Measurements from ENCODE around the gene SERPINA6.
"Not testable (repeated sequence)": the region's sequence is repeated elsewhere in the genome, so short reads cannot be mapped to it uniquely, and the experiment has no call there.

Gene SERPINA6

GRCh38 chr14:94290197-94290596 is 32.9 kb downstream of the SERPINA6 start:
- FAIRE-seq, result no peak
- TF ChIP-seq PAX5 (IDR thresholded peaks at IDR 0.05; ENCODE audit: insufficient read depth, low read length, severe bottlenecking) (no peak), POLR2A (IDR thresholded peaks at IDR 0.05; ENCODE audit: low read depth, low read length) (no peak), POU2F2 (IDR thresholded peaks at IDR 0.05; ENCODE audit: low read depth, low read length) (no peak), TAF1 (IDR thresholded peaks at IDR 0.05; ENCODE audit: low read depth, low read length) (no peak), SPI1 (IDR thresholded peaks at IDR 0.05; ENCODE audit: low read depth, low read length) (no peak), POLR2AphosphoS5 (IDR thresholded peaks at IDR 0.05; ENCODE audit: low read depth, low read length) (no peak)
- DNase-seq (ENCODE audit: insufficient read length, low spot score), result no peak

- no peak for FAIRE-seq
- DNase-seq (ENCODE audit: insufficient read length, low spot score), result no peak
- no peak for TF ChIP-seq POLR2A (IDR thresholded peaks at IDR 0.05; ENCODE audit: low read depth, low read length)
These were observed 34.3 kb downstream of the SERPINA6 start for GRCh38 chr14:94288610-94289465.

- no peak for TF ChIP-seq SPI1 (IDR thresholded peaks at IDR 0.05; ENCODE audit: low read depth, low read length)
- TF ChIP-seq TAF1 (IDR thresholded peaks at IDR 0.05; ENCODE audit: low read depth, low read length), result no peak
- no peak for TF ChIP-seq POLR2AphosphoS5 (IDR thresholded peaks at IDR 0.05; ENCODE audit: low read depth, low read length)
- TF ChIP-seq PAX5 (IDR thresholded peaks at IDR 0.05; ENCODE audit: insufficient read depth, low read length, severe bottlenecking), result no peak
- DNase-seq (ENCODE audit: insufficient read length, low spot score) (no peak), FAIRE-seq (no peak)
These were observed 38.0 kb downstream of the SERPINA6 start for GRCh38 chr14:94285158-94285557.

- FAIRE-seq (no peak), DNase-seq (ENCODE audit: insufficient read length, low spot score) (no peak)
- TF ChIP-seq SPI1 (IDR thresholded peaks at IDR 0.05; ENCODE audit: low read depth, low read length) (no peak), PAX5 (IDR thresholded peaks at IDR 0.05; ENCODE audit: insufficient read depth, low read length, severe bottlenecking) (no peak), TAF1 (IDR thresholded peaks at IDR 0.05; ENCODE audit: low read depth, low read length) (no peak), POU2F2 (IDR thresholded peaks at IDR 0.05; ENCODE audit: low read depth, low read length) (no peak), POLR2AphosphoS5 (IDR thresholded peaks at IDR 0.05; ENCODE audit: low read depth, low read length) (no peak), POLR2A (IDR thresholded peaks at IDR 0.05; ENCODE audit: low read depth, low read length) (no peak)
These were observed 38.9 kb downstream of the SERPINA6 start for GRCh38 chr14:94284221-94284620.

- FAIRE-seq, result no peak
- DNase-seq (ENCODE audit: insufficient read length, low spot score), result no peak
- TF ChIP-seq PAX5 (IDR thresholded peaks at IDR 0.05; ENCODE audit: insufficient read depth, low read length, severe bottlenecking), result no peak
- no peak for TF ChIP-seq SPI1 (IDR thresholded peaks at IDR 0.05; ENCODE audit: low read depth, low read length)
- TF ChIP-seq POLR2A (IDR thresholded peaks at IDR 0.05; ENCODE audit: low read depth, low read length), result no peak
- no peak for TF ChIP-seq POLR2AphosphoS5 (IDR thresholded peaks at IDR 0.05; ENCODE audit: low read depth, low read length)
- no peak for TF ChIP-seq TAF1 (IDR thresholded peaks at IDR 0.05; ENCODE audit: low read depth, low read length)
- no peak for TF ChIP-seq POU2F2 (IDR thresholded peaks at IDR 0.05; ENCODE audit: low read depth, low read length)
These were observed 40.0 kb downstream of the SERPINA6 start for GRCh38 chr14:94282991-94283723.

GRCh38 chr14:94278731-94279130 is 44.4 kb downstream of the SERPINA6 start:
- no peak for TF ChIP-seq POLR2AphosphoS5 (IDR thresholded peaks at IDR 0.05; ENCODE audit: low read depth, low read length)
- no peak for TF ChIP-seq SPI1 (IDR thresholded peaks at IDR 0.05; ENCODE audit: low read depth, low read length)
- no peak for TF ChIP-seq PAX5 (IDR thresholded peaks at IDR 0.05; ENCODE audit: insufficient read depth, low read length, severe bottlenecking)
- TF ChIP-seq POLR2A (IDR thresholded peaks at IDR 0.05; ENCODE audit: low read depth, low read length), result no peak
- no peak for TF ChIP-seq POU2F2 (IDR thresholded peaks at IDR 0.05; ENCODE audit: low read depth, low read length)
- no peak for TF ChIP-seq TAF1 (IDR thresholded peaks at IDR 0.05; ENCODE audit: low read depth, low read length)
- FAIRE-seq, result no peak
- DNase-seq (ENCODE audit: insufficient read length, low spot score), result no peak

GRCh38 chr14:94276898-94277561 is 46.1 kb downstream of the SERPINA6 start:
- FAIRE-seq; DNase-seq (ENCODE audit: insufficient read length, low spot score): not testable (repeated sequence)

- TF ChIP-seq SPI1 (IDR thresholded peaks at IDR 0.05; ENCODE audit: low read depth, low read length), result no peak
- TF ChIP-seq TAF1 (IDR thresholded peaks at IDR 0.05; ENCODE audit: low read depth, low read length), result no peak
- TF ChIP-seq POLR2AphosphoS5 (IDR thresholded peaks at IDR 0.05; ENCODE audit: low read depth, low read length), result no peak
- no peak for TF ChIP-seq PAX5 (IDR thresholded peaks at IDR 0.05; ENCODE audit: insufficient read depth, low read length, severe bottlenecking)
- TF ChIP-seq POLR2A (IDR thresholded peaks at IDR 0.05; ENCODE audit: low read depth, low read length), result no peak
- TF ChIP-seq POU2F2 (IDR thresholded peaks at IDR 0.05; ENCODE audit: low read depth, low read length), result no peak
- DNase-seq (ENCODE audit: insufficient read length, low spot score) (no peak), FAIRE-seq (no peak)
These were observed 54.0 kb downstream of the SERPINA6 start for GRCh38 chr14:94269156-94269555.

- not testable (repeated sequence) for FAIRE-seq; DNase-seq (ENCODE audit: insufficient read length, low spot score)
These were observed 54.6 kb downstream of the SERPINA6 start for GRCh38 chr14:94268582-94268981.

- FAIRE-seq (no peak), DNase-seq (ENCODE audit: insufficient read length, low spot score) (no peak)
- no peak for TF ChIP-seq POLR2AphosphoS5 (IDR thresholded peaks at IDR 0.05; ENCODE audit: low read depth, low read length)
- no peak for TF ChIP-seq POU2F2 (IDR thresholded peaks at IDR 0.05; ENCODE audit: low read depth, low read length)
These were observed 55.8 kb downstream of the SERPINA6 start for GRCh38 chr14:94267352-94267751.

GRCh38 chr14:94264195-94264594 is 58.9 kb downstream of the SERPINA6 start:
- not testable (repeated sequence) for FAIRE-seq; DNase-seq (ENCODE audit: insufficient read length, low spot score)

Data from GM12891 (cell line).